GM21423 (cell line): ENCODE data around the gene PDE1C.

Experiments
- ATAC-seq: cut with Tn5 transposase; IDR thresholded peaks from one replicate; pipeline ENCODE4 v1.9.1; 2021; ENCODE audit warnings: mild to moderate bottlenecking, moderate library complexity; ENCODE audit not compliant: unreplicated experiment

The PDE1C gene

DNA sequence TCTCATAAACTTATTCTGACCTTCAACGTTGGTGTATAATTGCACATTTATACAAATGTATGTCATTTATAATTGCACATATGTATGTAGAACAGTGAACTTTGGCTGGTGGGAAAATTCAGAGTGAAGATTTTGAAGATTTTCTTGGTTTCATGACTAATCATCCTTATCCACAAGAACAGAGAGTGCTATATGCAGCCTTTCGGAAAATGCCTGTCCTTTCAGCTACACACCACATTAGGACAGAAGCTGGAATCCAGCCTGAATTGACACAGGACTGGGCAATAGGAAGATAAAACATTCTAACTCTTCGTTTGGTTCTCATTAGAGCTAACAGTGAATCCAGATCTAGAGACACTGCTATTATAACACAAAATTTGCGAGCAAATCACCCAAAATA, 166.2 kb downstream of the PDE1C start:
- no peak for ATAC-seq

DNA sequence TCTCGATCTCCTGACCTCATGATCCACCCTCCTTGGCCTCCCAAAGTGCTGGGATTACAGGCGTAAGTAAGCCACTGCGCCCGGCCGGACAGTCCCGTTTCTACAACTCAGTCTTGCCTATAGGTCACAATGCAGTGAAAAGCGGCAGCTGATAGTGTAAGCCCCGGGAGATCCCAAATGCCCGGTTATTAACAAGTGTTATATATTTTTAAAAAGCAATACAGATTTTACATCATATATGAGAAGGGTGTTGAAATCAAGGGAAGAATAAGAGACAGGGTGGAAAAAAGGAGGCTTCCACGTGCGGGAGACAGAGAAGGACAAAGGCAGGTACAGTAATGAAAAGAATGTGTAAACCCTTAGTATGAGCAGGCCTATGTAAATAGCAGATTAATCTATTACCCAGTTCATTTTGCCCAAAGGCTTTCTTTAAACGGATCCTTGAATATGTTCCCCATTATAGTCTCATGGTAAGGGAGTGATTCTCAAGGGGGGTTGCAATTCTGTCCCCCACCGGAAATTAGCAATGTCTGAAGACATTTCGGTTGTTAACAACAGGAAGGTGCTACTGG, 170.8 kb downstream of the PDE1C start:
- no peak for ATAC-seq

DNA sequence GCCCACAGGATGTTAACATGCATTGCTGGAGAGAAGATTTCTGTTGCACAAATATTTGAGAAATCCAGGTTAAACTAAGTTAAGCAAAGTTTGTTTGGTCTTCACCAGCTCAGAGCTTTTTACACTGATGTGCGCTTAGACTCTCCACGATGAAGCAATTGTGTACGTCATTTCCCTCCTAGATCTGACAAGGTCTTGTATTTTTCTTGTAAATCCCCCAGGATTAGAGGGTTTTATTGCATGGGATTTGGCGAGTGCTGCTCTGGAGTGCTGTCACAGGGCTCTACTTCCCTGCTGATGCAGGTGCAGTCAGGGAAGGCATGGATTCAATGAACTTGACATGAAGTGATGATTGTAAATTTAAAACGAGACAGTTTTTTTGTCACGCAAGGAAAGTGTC, 173.3 kb downstream of the PDE1C start:
- no peak for ATAC-seq

DNA sequence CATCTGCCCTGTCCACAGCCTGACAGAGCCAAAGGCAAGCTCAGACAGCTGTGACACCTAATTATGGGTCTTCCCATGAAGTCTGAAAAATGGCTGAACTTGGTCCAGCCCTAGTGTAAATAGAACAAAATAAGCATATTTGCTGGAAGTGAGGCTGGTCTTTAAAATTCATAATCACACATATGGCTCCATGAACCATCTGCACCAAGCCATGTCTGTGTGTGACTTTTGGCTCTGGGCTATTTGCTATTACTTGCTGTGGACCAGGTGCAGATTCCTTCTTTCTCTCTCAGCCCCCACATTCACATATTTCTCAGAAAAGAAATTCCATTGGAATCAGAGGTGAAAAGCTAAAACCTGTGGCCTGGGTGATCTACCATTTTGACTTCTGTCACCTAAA, 175.9 kb downstream of the PDE1C start:
- no peak for ATAC-seq

DNA sequence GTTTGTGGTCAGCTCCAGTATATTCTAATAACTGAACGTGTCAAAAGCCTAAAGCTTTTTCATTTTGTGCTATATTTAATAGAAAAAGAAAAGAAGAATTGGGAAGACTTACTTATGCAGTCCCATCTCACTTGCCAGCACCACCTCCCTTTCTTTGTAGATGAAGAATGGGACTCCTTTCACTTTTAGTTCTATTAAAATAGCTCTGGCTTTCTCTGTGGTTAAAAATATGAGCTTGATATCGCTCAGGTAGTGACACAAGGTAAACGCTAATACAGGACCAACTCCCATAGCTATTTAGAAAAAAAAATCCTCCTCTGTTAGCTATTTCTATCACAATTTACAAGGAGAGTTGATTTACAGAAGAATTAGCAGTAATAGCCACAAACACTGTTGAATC, 176.8 kb downstream of the PDE1C start:
- ATAC-seq = no peak

DNA sequence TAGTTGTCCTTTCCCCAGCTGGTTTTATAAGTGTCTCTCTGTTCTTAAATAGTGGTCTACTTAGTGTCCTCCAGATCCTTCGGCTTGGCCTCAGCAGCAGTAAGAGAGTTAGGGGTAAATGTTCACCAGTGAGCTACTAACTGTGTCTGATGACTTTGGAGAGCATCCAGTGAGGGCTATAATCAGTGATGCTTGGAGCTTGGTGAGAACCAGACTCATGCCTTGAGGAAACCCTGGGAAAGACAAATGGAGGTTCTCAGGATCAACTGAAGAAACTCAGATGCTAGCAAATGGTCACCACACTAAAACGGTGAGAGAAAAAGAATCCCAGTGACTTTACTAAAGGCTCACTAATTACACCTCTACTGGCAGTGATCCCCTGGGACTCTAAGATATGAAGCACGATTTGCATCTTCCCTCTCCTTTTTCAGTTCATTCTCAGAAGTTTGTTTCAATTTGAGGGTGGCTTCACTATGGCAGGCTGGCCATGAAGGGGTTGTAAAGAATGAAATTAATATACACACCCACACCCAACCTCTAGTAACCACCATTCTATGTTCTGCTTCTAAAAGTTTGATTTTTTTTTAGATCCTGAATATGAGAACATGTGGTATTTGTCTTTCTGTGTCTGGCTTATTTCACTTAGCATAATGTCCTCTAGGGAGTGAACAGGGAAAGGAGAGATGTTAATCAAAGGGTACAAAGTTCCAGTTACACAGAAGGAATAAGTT, 177.9 kb downstream of the PDE1C start:
- ATAC-seq = peak; percentile 83

DNA sequence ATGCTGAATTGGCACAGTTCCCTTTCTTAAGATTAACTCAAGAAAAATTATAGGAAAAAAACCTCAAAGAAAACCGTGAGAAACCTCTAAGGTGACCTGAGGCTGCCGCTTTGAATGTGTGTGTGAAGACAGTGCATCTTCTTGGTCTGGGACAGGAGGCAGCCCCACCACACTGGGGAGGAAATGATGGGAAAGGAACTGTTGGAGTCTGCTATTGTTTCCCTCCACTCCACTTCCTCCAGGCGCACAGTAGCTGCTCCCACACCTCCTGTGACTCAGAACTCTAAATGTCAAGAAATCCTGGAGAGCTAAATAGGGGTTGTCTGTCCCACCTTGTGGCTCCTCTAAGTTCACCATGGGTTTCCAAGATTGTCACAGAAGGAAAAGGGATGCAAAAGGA, 179.4 kb downstream of the PDE1C start:
- ATAC-seq = no peak

DNA sequence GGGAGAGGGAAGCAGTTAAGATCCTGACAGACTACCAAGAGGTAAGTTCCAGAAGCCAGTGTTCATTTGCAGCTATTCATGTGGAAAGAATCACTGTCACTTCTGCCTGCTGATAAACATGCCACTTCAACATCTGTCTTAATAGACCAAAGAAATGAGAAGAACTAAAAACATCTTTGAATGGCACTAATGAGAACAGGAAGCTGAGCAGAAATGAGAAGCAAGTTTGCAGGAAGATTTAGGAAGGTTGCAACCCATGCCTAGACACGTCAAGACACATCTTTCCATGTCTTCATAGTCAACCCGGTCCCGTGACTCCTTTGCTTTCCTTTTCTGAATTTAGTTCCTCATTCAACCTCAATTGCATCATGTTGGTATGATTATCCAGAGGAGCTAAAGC, 180.0 kb downstream of the PDE1C start:
- ATAC-seq = no peak

DNA sequence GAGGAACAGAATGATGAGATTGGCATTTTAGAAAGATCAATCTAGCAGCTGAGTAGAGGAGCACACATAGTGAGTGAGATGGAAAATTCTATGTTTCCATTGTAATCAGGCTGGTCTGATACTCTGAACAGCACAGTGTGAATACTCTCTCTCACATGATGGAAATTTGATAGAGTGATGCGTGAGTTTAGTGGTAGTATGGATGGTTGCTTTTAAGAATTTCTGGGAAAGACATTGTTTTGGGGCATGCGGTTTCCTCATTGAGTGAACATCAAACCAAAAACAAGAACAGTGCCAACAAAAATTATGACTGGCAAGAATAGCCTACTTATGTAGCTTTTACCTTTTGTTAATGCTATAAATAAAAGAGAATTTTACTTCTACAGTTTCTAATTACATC, 183.2 kb downstream of the PDE1C start:
- ATAC-seq = no peak

DNA sequence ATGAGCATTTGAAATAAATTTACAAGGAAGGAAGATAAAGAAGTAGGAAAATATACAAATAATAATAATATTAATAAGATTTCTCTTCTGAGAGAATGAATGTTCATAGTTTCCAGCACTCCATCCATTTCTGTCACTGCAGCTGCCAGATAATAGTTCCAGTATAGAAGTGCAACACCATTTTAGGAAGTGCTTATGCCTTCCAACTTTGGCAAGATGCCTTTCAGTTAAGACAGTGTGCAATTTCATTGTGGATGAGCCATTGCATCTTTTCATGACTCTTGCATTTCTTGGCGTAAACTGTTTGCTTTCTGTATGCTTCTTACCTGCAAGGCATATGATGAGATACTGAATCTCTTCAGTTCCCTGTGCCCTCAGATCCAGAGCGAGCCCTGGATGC, 185.0 kb downstream of the PDE1C start:
- ATAC-seq = no peak

DNA sequence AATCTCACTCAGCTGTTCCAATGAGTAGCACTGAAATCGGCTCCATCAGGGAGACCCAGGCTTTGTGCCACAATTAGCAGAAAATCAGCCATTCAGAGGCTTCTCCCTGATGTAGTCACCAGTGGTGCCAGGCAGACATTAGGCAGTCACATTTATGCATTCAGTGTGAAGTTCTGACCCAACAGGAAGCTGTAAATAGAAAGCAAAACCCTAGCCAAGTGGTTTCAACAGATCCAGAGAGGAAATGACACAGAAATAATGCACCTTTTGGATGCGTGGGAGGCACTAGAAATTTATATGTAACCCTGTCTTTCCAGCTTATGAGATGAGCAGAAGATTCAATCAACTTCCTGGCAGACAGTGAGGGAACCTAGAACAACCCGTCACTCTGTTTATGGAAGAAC, 186.4 kb downstream of the PDE1C start:
- peak; percentile 83 for ATAC-seq

DNA sequence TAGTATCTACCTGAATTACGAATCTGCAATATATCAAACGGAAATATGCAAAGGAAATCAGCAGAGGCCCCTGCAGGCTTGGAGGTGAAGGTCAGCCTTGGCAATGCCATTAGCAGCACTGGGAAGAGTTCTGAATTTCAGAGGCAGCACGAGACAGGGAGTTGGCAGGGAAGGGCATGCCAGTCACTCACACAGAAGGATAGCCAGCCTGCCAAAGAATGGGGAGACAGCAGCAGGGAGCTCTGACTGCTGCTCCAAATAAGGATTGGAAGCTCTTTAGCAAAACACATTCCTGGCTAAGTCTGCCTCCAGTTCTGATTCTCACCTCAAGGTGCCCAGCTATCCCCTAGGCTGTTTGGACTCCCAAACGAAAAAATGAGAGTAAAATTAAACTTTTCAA, 188.0 kb downstream of the PDE1C start:
- no peak for ATAC-seq

DNA sequence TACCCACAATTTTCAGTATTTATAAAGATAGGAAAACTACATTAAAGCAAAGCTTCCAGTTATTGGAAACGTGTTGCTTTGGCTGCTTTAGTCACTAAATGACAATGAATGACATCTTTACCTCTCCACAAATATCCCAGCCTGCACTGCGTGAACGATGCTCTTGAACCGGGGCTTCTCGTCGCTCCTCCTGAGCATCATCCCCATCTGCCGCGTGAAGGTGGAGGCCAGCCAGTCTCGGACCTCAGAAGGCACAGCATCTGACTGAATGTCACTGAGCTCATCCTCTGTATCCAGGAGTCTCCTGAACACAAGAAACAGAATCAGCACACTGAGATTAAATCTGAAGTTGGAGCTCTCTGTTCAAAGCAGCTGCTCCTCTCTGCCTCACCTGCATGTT, 191.3 kb downstream of the PDE1C start:
- no peak for ATAC-seq

DNA sequence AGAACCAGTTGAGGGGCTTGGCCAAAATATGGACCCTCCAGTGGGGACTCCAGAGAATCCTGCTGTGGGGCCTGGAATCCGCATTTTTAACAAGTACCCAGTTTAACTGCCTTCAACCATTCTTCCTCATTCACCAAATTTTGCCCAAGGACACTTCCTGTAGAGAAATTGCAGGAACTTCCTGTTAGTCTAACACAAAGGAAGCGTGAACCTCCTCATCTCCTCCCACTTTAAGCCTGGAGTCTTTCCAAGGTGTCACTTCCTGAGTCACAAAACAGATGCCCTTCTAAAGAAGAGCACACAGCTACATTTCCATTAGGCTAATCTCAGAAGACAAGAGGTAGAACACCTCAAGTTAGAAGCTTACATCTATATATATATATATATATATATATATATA, 194.8 kb downstream of the PDE1C start:
- ATAC-seq = no peak

DNA sequence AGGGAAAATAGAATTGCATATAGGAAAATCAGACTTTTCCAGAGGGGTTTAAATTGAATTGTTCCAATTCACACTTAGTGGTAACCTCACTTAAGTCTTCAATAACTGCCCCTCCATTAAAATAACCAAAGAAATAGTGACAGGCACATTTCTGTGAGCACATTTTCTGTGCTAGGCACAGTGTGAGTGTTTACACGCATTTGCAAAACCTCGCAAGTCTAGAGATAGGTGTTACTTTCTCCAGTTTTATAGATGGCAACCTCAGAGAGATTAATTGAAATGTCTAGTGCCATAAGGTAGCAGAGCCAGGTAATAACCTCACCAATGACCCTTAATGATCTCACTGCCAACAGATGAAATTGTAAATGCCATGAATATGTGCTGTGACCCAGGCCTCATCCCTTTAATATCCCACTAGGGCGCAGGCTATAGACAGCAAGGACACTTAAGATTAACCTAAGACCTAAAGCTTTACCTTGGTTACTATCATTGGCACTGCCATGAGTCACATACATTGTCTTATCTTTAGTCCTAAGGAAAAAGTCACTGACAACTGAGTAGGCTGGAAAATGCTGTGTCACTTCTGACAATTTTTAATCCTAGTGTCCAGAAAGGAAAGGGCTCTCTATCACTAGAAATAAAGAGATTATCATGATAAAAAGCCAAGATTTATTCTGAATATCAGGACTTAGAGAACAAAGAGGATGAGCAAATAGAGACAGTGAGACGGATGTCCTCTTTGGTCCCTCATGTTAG, 195.4 kb downstream of the PDE1C start:
- ATAC-seq = no peak

DNA sequence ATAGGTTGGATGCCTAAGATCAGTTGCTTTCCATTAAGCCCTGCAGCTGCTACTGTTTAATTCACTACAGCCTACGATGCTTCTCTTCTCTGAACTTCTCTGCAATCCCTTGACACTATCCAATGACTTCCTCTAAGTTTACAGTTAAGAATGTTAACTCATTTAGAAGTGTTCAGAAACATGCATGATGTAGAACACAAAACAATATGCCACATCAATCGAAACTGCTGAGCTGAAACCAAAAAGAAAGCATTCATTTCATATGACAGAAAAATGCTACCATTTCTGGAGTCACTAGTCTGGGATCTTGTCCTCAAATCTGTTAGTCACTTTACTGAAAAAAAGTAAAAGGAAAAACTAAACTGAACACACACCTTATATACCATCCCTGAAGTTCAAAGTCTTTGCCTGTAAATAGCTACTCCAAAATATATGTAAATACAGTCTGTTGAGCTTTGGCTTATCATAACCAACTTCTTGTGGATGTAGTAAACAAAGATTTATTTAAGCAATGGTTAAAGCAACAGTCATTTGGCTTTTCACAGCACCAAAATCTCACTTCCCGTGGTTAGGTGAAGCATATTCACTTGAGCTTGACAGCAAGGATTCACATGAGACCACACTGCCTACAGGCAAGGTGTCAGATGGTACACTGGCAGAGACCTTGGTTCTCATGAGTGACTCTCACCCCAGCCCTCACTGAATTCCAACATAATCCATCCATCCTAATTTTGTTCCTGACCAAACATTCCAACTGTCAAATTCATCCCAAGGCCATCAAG, 196.2 kb downstream of the PDE1C start:
- ATAC-seq = peak; percentile 88

DNA sequence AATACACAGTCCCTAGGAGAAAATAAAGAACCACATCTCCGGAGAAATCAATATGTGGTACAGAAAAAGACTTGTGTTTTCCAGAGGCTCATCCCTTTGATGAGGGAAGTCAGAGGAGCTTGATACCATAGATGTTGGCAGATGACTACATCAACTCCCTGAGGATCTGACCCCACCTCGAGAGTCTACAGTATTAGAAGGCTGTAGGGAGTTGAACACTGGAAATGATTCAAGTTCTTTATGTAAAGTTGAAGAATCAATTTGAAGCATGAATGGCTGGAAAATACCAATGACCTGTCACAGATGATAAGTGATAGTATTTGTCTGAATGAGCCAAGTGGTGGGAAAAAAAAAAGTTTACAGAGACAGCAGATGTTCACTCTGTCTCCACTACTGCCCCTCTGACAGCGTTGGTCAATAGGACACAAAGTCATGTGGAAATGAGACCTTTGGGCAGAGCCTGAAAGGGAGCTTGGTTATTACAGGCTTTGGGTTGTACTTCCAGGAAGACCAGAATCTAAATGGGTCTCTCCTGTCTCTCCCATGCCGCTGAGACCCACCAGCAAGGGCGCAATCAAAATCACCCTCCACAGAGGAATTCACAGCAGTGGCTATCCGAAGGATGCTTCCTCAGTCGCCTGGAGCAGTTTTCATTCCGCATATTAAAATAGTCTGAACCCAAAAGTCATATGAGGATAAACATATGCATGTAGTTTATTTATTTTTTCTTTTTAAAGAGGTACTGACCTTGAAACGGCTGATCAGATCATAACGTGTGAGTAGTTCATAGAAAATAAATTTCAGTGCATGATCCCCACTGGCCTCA, 197.4 kb downstream of the PDE1C start:
- ATAC-seq = no peak

DNA sequence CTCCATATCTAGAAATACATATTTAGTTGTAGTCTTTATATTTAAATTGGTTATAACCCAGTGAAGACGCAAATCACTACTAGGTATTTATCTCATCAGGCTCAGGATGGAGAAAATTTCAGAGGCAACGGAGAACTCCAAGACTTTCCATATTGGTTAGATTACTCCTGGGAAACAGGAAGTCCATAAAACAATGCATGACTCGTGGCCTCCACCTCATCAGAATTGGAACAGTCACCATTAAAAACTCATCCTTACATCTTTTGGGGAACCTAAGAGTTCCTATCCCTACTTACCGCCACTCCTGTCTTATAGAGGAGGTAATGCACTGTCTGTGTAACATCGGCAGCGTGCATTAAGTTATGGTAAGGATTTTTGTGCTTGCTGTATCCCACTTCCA, 205.6 kb downstream of the PDE1C start:
- ATAC-seq = no peak

DNA sequence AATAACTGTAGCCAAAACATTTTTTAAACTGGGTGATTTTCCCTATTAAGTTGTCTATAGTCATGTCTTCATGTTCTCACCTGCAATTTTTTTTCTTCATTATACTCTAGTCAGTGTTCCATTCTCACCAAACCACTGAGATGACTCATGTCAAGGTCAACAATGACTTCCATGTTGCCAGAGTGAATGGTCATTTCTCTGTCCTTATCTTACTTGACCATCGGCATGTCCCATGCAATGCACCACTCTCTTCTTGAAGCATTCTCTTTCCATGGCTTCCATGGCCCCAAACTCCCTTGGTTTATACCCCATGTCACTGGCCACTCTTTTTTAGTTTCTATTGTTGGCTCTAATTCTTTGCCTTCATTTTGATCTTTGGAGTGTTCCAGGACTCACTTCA, 209.3 kb downstream of the PDE1C start:
- no peak for ATAC-seq

DNA sequence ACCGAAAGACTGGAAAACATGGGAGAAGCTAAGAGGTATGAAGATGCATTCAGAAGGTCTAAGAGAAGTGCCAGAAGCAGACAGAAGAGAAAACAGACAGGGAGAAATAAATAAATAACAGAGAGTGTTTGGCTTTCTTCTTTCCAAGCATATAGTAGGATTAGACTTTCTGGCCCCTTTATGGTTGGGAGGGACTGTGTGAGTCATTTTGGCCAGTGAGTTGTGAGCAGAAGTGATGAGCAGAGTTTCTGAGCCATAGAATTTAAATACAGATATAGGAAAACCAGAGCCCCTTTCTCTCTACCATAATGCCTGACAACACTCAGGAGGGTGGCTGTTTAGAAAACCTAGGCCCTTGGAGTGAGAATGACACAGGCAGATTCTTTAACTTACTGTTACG, 212.2 kb downstream of the PDE1C start:
- ATAC-seq = no peak

DNA sequence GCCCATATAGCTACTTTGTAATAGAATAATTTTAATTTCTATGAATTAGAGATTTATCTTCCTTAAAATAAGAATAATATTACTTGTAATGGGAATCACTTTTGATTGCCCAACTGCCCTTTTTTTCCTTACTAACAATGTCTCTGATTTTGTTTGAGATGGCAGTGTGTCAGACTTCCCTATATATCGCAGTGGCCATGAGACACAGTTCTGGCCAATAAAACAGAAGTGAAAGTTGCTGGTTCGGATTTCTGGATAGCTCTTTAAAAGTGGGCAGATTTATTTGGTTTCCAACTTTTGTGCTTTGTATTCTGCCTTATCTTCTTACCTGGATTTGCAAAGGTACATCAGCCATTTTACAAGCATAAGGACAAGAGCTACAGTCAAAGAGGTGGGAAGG, 213.0 kb downstream of the PDE1C start:
- ATAC-seq = no peak
